ENCODE measurements around the gene SPTBN5.

- no peak for TF ChIP-seq CTCF (conservative IDR thresholded peaks at IDR 0.05; ENCODE audit: low read depth, low read length)
- no peak for TF ChIP-seq EZH2 (IDR thresholded peaks at IDR 0.05; ENCODE audit: low read length, unreplicated experiment)
Observed at GRCh38 chr15:41906608-41907007, 12.8 kb upstream of the SPTBN5 start.

All from PC-3 (cell line).